Naive thymus-derived CD4-positive, alpha-beta T cell (primary cell): ENCODE results near the gene FSD1L. TPM values are rescaled to one million over a fixed set of nuclear protein-coding genes. Genes with fewer than 3 reads are reported as not detected.

ENCODE experiments used
- polyA plus RNA-seq, 2 donors: library from polyadenylated mRNA; unstranded; fragments of 300-500 nt; fragmentation: Illumina TruSeq; gene quantifications; one replicate each; pipeline ENCODE4 v1.2.3, GENCODE V29; 2021
- total RNA-seq, 6 experiments: library from RNA in 5 of 6; stranded (reverse) in 5 of 6; gene quantifications; 1 replicate in 5 of 6; 2 replicates in 1 of 6; pipeline ENCODE4 v1.2.3 and lab custom pipeline; 2021 to 2026

FSD1L gene
- total and polyA plus RNA-seq, 7 experiments from 2014 or later, result 0.08 to 5.8 (median 0.61) TPM

Other genes with a start within 250 kb of the FSD1L start
- 10 to 100 TPM in 3 of 5 experiments, 1 to 10 TPM in 2; 7.7 to 13.8 (median 11.1) TPM for gene SLC44A1, start 203.4 kb upstream of the FSD1L start, total RNA-seq
- 10 to 100 TPM; 19.3 to 21.8 TPM for gene SLC44A1, start 203.4 kb upstream of the FSD1L start, polyA plus RNA-seq
- 10 to 100 TPM in 3 of 5 experiments, 1 to 10 TPM in 2; 8.0 to 15.5 (median 10.8) TPM for gene FKTN, start 110.1 kb downstream of the FSD1L start, total RNA-seq
- gene FKTN, start 110.1 kb downstream of the FSD1L start, polyA plus RNA-seq, result 1 to 10 TPM; 1.2 to 3.3 TPM
- under 1 TPM in 1 of 5 experiments, not detected in 4; 0.36 TPM for gene TAL2, start 214.4 kb downstream of the FSD1L start, total RNA-seq
- not detected for gene TAL2, start 214.4 kb downstream of the FSD1L start, polyA plus RNA-seq
- 10 to 100 TPM in 4 of 5 experiments, 1 to 10 TPM in 1; 5.8 to 21.0 (median 15.2) TPM for gene TMEM38B, start 246.5 kb downstream of the FSD1L start, total RNA-seq
- 10 to 100 TPM; 20.4 to 31.4 TPM for gene TMEM38B, start 246.5 kb downstream of the FSD1L start, polyA plus RNA-seq